ENCODE results near the gene EIF2B5. TPM values are rescaled to one million over a fixed set of nuclear protein-coding genes. Genes with fewer than 3 reads are reported as not detected.
A peak's percentile ranks its signal among the peaks of the same experiment; 100 is the strongest.

EIF2B5 gene
- total and polyA plus RNA-seq, 9 of the 15 experiments (the other 6 are each of a cell fraction or from before 2014, with no cell fraction given), result 19.1 to 92.4 (median 74.0) TPM

- TF ChIP-seq ETS1 (conservative IDR thresholded peaks at IDR 0.05; ENCODE audit: control insufficient read depth, low read depth, low read length) (no peak), ZFX (CRISPR knock-in tag; IDR thresholded peaks at IDR 0.05) (peak; percentile 93), ZNF785 (CRISPR knock-in tag; IDR thresholded peaks at IDR 0.05) (no peak), SPI1 (IDR thresholded peaks at IDR 0.05; ENCODE audit: borderline replicate concordance, low read depth, low read length) (no peak), ARID3B (CRISPR knock-in tag; IDR thresholded peaks at IDR 0.05; ENCODE audit: borderline replicate concordance) (no peak), ZNF449 (CRISPR knock-in tag; IDR thresholded peaks at IDR 0.05) (no peak), ETV5 (CRISPR knock-in tag; IDR thresholded peaks at IDR 0.05; ENCODE audit: low read depth) (no peak), ATF3 (IDR thresholded peaks at IDR 0.05) (no peak), ATF3 (CRISPR knock-in tag; conservative IDR thresholded peaks at IDR 0.05) (peak; percentile 58; the same call in 1 of the 2 replicates), RUNX1 (IDR thresholded peaks at IDR 0.05; ENCODE audit: low read depth) (no peak), ZNF589 (CRISPR knock-in tag; IDR thresholded peaks at IDR 0.05; ENCODE audit: low read depth) (no peak), POLR2B (IDR thresholded peaks at IDR 0.05; ENCODE audit: low read depth, partially characterized antibody) (peak; percentile 66), PHF8 (IDR thresholded peaks at IDR 0.05; ENCODE audit: borderline replicate concordance, low read length) (peak; percentile 86; the same call in 1 of the 2 replicates), TBP (optimal IDR thresholded peaks at IDR 0.05; ENCODE audit: low read depth, low read length) (peak; percentile 10), MTA2 (IDR thresholded peaks at IDR 0.05; ENCODE audit: low read depth) (no peak), E2F8 (IDR thresholded peaks at IDR 0.05; ENCODE audit: low read depth, partially characterized antibody) (no peak), ZNF668 (CRISPR knock-in tag; IDR thresholded peaks at IDR 0.05) (no peak), BRCA1 (IDR thresholded peaks at IDR 0.05) (no peak), BRCA1 (CRISPR knock-in tag; IDR thresholded peaks at IDR 0.05) (no peak), ZBTB1 (CRISPR knock-in tag; IDR thresholded peaks at IDR 0.05; ENCODE audit: borderline replicate concordance, low read depth) (no peak), NCOA6 (IDR thresholded peaks at IDR 0.05) (no peak)
These were observed 51.2 kb downstream of the EIF2B5 start, which contains the start of gene ABCF3 (continued) for GRCh38 chr3:184186184-184186901.
